IMR-90 (cell line): Measurements from ENCODE around the gene TAOK1. TPM values are rescaled to one million over a fixed set of nuclear protein-coding genes. Genes with fewer than 3 reads are reported as not detected.
"Not testable (repeated sequence)": the region's sequence is repeated elsewhere in the genome, so short reads cannot be mapped to it uniquely, and the experiment has no call there.

Experiments
- ATAC-seq: fragments of 200-7000 bp; cut with Tn5 transposase; 2 replicates; pipeline ENCODE4 v1.9.1; 2020; ENCODE audit warnings: low read depth, mild to moderate bottlenecking, moderate library complexity
- BruUV-seq: library from RNA; stranded (reverse); fragments of 400-500 nt; replicated peaks from 2 replicates; lab custom pipeline; 2021; lab: Mats Ljungman, UMichigan
- CTCF ChIA-PET: fragments of 300-600 bp; formaldehyde crosslinking; extraction: SDS; loops from one replicate; lab custom pipeline; 2021; ENCODE audit warnings: antibody characterized with exemption; lab: Yijun Ruan, JAX
- POLR2A ChIA-PET: fragments of 300-600 bp; sonication (Branson Sonifier 250); formaldehyde crosslinking; loops from one replicate; lab custom pipeline; 2022; ENCODE audit warnings: antibody characterized with exemption; ENCODE audit not compliant: unreplicated experiment; lab: Charles Lee
- DNase-seq: peaks from one replicate; pipeline ENCODE4 v3.0.0; 2013
- H2AFZ ChIP-seq: replicated peaks from 2 replicates; pipeline ENCODE3; 2013; ENCODE audit warnings: low read length, mild to moderate bottlenecking; ENCODE audit not compliant: poor library complexity
- H2AK5ac ChIP-seq: 2 replicates; pipeline ENCODE4 v1.6.1; 2013; ENCODE audit warnings: low read depth, low read length, inconsistent platforms
- H2AK9ac ChIP-seq: replicated peaks from 2 replicates; pipeline ENCODE3; 2013; ENCODE audit warnings: mild to moderate bottlenecking, low read depth, low read length, moderate library complexity; ENCODE audit not compliant: poor library complexity
- H2BK120ac ChIP-seq: 2 replicates; pipeline ENCODE4 v1.6.1; 2013; ENCODE audit warnings: low read depth, low read length, inconsistent platforms
- H2BK15ac ChIP-seq: 3 replicates; pipeline ENCODE4 v1.6.1; 2013; ENCODE audit warnings: low read depth, low read length, inconsistent platforms
- H2BK20ac ChIP-seq: 2 replicates; pipeline ENCODE4 v1.6.1; 2013; ENCODE audit warnings: low read depth, mild to moderate bottlenecking, inconsistent platforms, low read length, moderate library complexity
- H2BK5ac ChIP-seq: 2 replicates; pipeline ENCODE4 v1.6.1; 2013; ENCODE audit warnings: mild to moderate bottlenecking, low read depth, low read length, inconsistent platforms; ENCODE audit not compliant: poor library complexity, severe bottlenecking
- H3K14ac ChIP-seq: replicated peaks from 2 replicates; pipeline ENCODE4 v1.6.1; 2013; ENCODE audit warnings: low read depth, low read length, inconsistent platforms
- H3K18ac ChIP-seq: 2 replicates; pipeline ENCODE4 v1.6.1; 2013; ENCODE audit warnings: low read depth, low read length, control low read depth
- H3K23ac ChIP-seq: 2 replicates; pipeline ENCODE4 v1.6.1; 2013; ENCODE audit warnings: low read depth, low read length, inconsistent platforms
- H3K27ac ChIP-seq: 2 replicates; pipeline ENCODE4 v1.5.1; 2013; ENCODE audit warnings: mild to moderate bottlenecking, control low read depth, low read length; ENCODE audit not compliant: insufficient read depth
- H3K27me3 ChIP-seq: 2 replicates; pipeline ENCODE4 v1.6.1; 2013; ENCODE audit warnings: low read length; ENCODE audit not compliant: control insufficient read depth, insufficient read depth
- H3K36me3 ChIP-seq: 2 replicates; pipeline ENCODE4 v1.6.1; 2013; ENCODE audit warnings: low read length, mixed read lengths; ENCODE audit not compliant: control insufficient read depth, insufficient read depth
- H3K4ac ChIP-seq: 2 replicates; pipeline ENCODE4 v1.6.1; 2013; ENCODE audit warnings: low read depth, low read length, inconsistent platforms
- H3K4me1 ChIP-seq: 2 replicates; pipeline ENCODE4 v1.6.1; 2013; ENCODE audit warnings: low read length, mixed read lengths; ENCODE audit not compliant: control insufficient read depth, insufficient read depth
- H3K4me2 ChIP-seq: 2 replicates; pipeline ENCODE4 v1.6.1; 2013; ENCODE audit warnings: low read depth, mild to moderate bottlenecking, control low read depth, low read length, moderate library complexity
- H3K4me3 ChIP-seq: 2 replicates; pipeline ENCODE4 v1.5.1; 2013; ENCODE audit warnings: low read depth, mild to moderate bottlenecking, control low read depth, low read length, moderate library complexity; ENCODE audit not compliant: insufficient read depth
- H3K56ac ChIP-seq: 2 replicates; pipeline ENCODE4 v1.6.1; 2013; ENCODE audit warnings: low read length, inconsistent platforms; ENCODE audit not compliant: insufficient read depth; ENCODE audit errors: extremely low read depth
- H3K79me1 ChIP-seq, 2 experiments: 2 replicates each; pipeline ENCODE4 v1.6.1; 2013; ENCODE audit warnings: low read length in 2 of 2, inconsistent platforms in 1 of 2, low read depth in 1 of 2
- H3K9ac ChIP-seq: 2 replicates; pipeline ENCODE4 v1.6.1; 2013; ENCODE audit warnings: low read depth, low read length, control low read depth
- H3K9me1 ChIP-seq: 2 replicates; pipeline ENCODE4 v1.6.1; 2013; ENCODE audit warnings: low read length, inconsistent platforms; ENCODE audit not compliant: insufficient read depth
- H3K9me3 ChIP-seq: 2 replicates; pipeline ENCODE4 v1.6.1; 2013; ENCODE audit warnings: low read length; ENCODE audit not compliant: control insufficient read depth, insufficient read depth
- H4K20me1 ChIP-seq: 2 replicates; pipeline ENCODE4 v1.6.1; 2013; ENCODE audit warnings: low read length, inconsistent platforms; ENCODE audit not compliant: insufficient read depth
- H4K5ac ChIP-seq: 2 replicates; pipeline ENCODE4 v1.6.1; 2013; ENCODE audit warnings: mild to moderate bottlenecking, low read depth, low read length, control low read depth
- H4K8ac ChIP-seq, 2 experiments: 2 replicates each; pipeline ENCODE4 v1.6.1; 2013; ENCODE audit warnings: low read depth in 2 of 2, low read length in 2 of 2, control low read depth in 1 of 2, inconsistent platforms in 1 of 2
- H4K91ac ChIP-seq: 2 replicates; pipeline ENCODE4 v1.6.1; 2013; ENCODE audit warnings: low read depth, low read length, inconsistent platforms; ENCODE audit not compliant: insufficient read depth
- BHLHE40 ChIP-seq: fragments of 150-350 bp; IDR thresholded peaks from 2 replicates; pipeline ENCODE4 v1.6.1; 2016; ENCODE audit warnings: mild to moderate bottlenecking, low read depth, low read length
- CEBPB ChIP-seq: IDR thresholded peaks from 2 replicates; pipeline ENCODE4 v1.6.1; 2012; ENCODE audit warnings: low read depth, low read length, improper control_type of control experiment
- CHD1 ChIP-seq: IDR thresholded peaks from 2 replicates; pipeline ENCODE4 v1.6.1; 2012; ENCODE audit warnings: low read depth, low read length, improper control_type of control experiment
- FOS ChIP-seq: fragments of 150-350 bp; IDR thresholded peaks from 2 replicates; pipeline ENCODE4 v1.6.1; 2016; ENCODE audit warnings: low read depth, low read length
- MAFK ChIP-seq: IDR thresholded peaks from 2 replicates; pipeline ENCODE4 v1.6.1; 2012; ENCODE audit warnings: low read depth, low read length, improper control_type of control experiment
- MAZ ChIP-seq: IDR thresholded peaks from 2 replicates; pipeline ENCODE4 v1.6.1; 2012; ENCODE audit warnings: low read depth, mild to moderate bottlenecking, low read length, improper control_type of control experiment, moderate library complexity, borderline replicate concordance
- MXI1 ChIP-seq: IDR thresholded peaks from 2 replicates; pipeline ENCODE4 v1.6.1; 2012; ENCODE audit warnings: low read depth, mild to moderate bottlenecking, low read length, moderate library complexity, borderline replicate concordance
- POLR2A ChIP-seq: IDR thresholded peaks from 2 replicates; pipeline ENCODE4 v1.6.1; 2012; ENCODE audit warnings: mild to moderate bottlenecking, low read depth, low read length
- RFX5 ChIP-seq: IDR thresholded peaks from 2 replicates; pipeline ENCODE4 v1.8.0; 2012; ENCODE audit warnings: low read depth, mild to moderate bottlenecking, low read length, moderate library complexity
- SMC3 ChIP-seq: fragments of 150-350 bp; IDR thresholded peaks from 2 replicates; pipeline ENCODE4 v1.6.1; 2016; ENCODE audit warnings: low read depth, mild to moderate bottlenecking, antibody characterized with exemption, low read length, moderate library complexity
- WGBS, 2 experiments: methylation state at CpG; one replicate each; pipeline versions ENCODE4 v1.1.5 to v1.1.7; 2013; ENCODE audit warnings: missing lambda C conversion rate in 2 of 2; ENCODE audit not compliant: insufficient read length in 1 of 2; ENCODE audit errors: extremely low coverage in 2 of 2; 5-methylcytosine and 5-hydroxymethylcytosine counted together
- dilution Hi-C: fragments of 300-500 bp; cut with HindIII; formaldehyde crosslinking; loops from one replicate; pipeline ENCODE4 v1.14.3; 2018; ENCODE audit warnings: low sequenced_read_pairs; ENCODE audit not compliant: unreplicated experiment
- in situ Hi-C: fragments of 300-500 bp; cut with MboI; formaldehyde crosslinking; loops from 3 replicates; pipeline ENCODE4 v1.14.3; 2019; ENCODE audit warnings: low sequenced_read_pairs, inconsistent platforms, mixed read lengths
- intact Hi-C: fragments of 100-400 bp; cut with micrococcal nuclease; formaldehyde crosslinking; loops from 2 replicates; pipeline ENCODE4 v1.10.0; 2022
- polyA plus RNA-seq, 3 experiments: library from polyadenylated mRNA; depleted of rRNA; stranded (reverse); fragments of >200 nt; gene quantifications; 2 replicates each; pipeline ENCODE4 v1.2.3, GENCODE V29; 2012; ENCODE audit warnings: low replicate concordance in 1 of 3
- total RNA-seq: library from RNA; depleted of rRNA; stranded (reverse); fragments of >200 nt; gene quantifications from 2 replicates; pipeline ENCODE4 v1.2.3, GENCODE V29; 2012

TAOK1 gene
- total and polyA plus RNA-seq, 2 of the 4 experiments (the other 2 are of a cell fraction) = 9.8 to 91.8 TPM

DNA sequence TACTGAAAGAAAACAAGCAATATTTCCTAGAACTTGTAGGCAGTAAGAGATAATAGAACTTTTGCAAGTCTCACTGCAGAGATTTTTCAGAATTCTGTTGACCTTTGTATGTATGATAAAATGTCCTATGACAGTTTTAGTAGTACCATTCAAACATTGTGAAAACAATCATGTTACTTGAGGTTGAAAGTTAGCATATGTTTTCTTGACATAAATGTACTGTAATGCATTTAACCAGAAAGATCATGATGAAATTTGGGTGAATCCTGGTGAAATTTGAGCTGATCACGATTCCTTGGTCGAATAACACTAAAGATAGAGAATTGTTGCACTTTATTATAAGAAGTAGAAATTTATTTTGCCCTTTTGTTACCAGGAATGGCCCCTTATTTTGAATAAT, 85.7 kb downstream of the TAOK1 start:
- no peak overlapping the region for H2AK9ac ChIP-seq
- CTCF ChIA-PET = interaction anchor here (1.3 kb wide), 1 partner anchor 106 kb away, joined by 3 read pairs; no protein-coding TSS in a partner anchor
- H3K9me1 ChIP-seq = 0 out of 2 replicates have a peak, but pooled peaks cover 2% of the 10 kb centered on the region
- POLR2A ChIA-PET = no interaction called here
- no peak overlapping the region for H2AFZ ChIP-seq
- H3K36me3 ChIP-seq = peaks cover 16% of the 10 kb centered on the region
- H3K56ac ChIP-seq = no peak overlapping the region
- no peaks in the 10 kb centered on the region for H3K9me3 ChIP-seq
- H2BK120ac ChIP-seq = no peak overlapping the region
- no peak overlapping the region for H4K8ac ChIP-seq
- H3K4me2 ChIP-seq = no peak overlapping the region
- H3K14ac ChIP-seq = no peak overlapping the region
- H2BK5ac ChIP-seq = no peak overlapping the region
- H2BK15ac ChIP-seq = no peak overlapping the region
- dilution Hi-C loops = no loop called here
- H4K91ac ChIP-seq = no peak overlapping the region
- no peak overlapping the region for H3K18ac ChIP-seq
- no peak overlapping the region for H2AK5ac ChIP-seq
- intact Hi-C loops = loop anchor here (1.0 kb wide), 1 partner anchor 7 kb away; no protein-coding TSS in a partner anchor
- BruUV-seq = no TSS peak
- no peak overlapping the region for H3K4ac ChIP-seq
- WGBS, 2 experiments = no CpG with 5 or more reads among the region's 2 CpGs
- no peak overlapping the region for H4K5ac ChIP-seq
- TF ChIP-seq CEBPB (no peak), MAFK (no peak), RFX5 (no peak), BHLHE40 (no peak), FOS (no peak), MXI1 (no peak), CHD1 (no peak), MAZ (no peak), SMC3 (no peak), POLR2A (no peak)
- in situ Hi-C loops = no loop called here
- peak overlapping the region; percentile 23; the same call in 1 of the 2 replicates for H3K23ac ChIP-seq
- H4K20me1 ChIP-seq = no peaks in the 10 kb centered on the region
- no peak overlapping the region for H2BK20ac ChIP-seq
- H3K27me3 ChIP-seq = no peaks in the 10 kb centered on the region
- ATAC-seq (no peak), DNase-seq (no peak)
- no peak overlapping the region for H3K27ac ChIP-seq
- no peaks in the 10 kb centered on the region for H3K4me1 ChIP-seq
- H3K79me1 ChIP-seq = peaks cover 19 to 47% of the 10 kb centered on the region in 2 experiments
- no peak overlapping the region for H3K4me3 ChIP-seq
- no peak overlapping the region for H3K9ac ChIP-seq

- H3K9me1 ChIP-seq, H2BK120ac ChIP-seq, H2BK15ac ChIP-seq, H4K91ac ChIP-seq, H3K56ac ChIP-seq, H3K4me2 ChIP-seq, H3K27me3 ChIP-seq, H3K4me3 ChIP-seq, in situ Hi-C loops, POLR2A ChIA-PET, DNase-seq, H3K9me3 ChIP-seq, H3K14ac ChIP-seq, H3K9ac ChIP-seq, H3K18ac ChIP-seq, H4K5ac ChIP-seq, H3K4me1 ChIP-seq, H2BK5ac ChIP-seq, BruUV-seq, H3K27ac ChIP-seq, dilution Hi-C loops, H4K20me1 ChIP-seq, H2AFZ ChIP-seq, H2AK5ac ChIP-seq, H3K23ac ChIP-seq, ATAC-seq, intact Hi-C loops, H2BK20ac ChIP-seq, H2AK9ac ChIP-seq, H3K4ac ChIP-seq, H4K8ac ChIP-seq, CTCF ChIA-PET: not testable (repeated sequence)
- Histone ChIP-seq H3K79me1 (peaks cover 13 to 33% of the 10 kb centered on the region in 2 experiments; a peak in 3 of 4 replicates), H3K36me3 (peaks cover 19% of the 10 kb centered on the region)
- WGBS, 2 experiments = 73% methylated on average over 2 of the region's 7 CpGs; no CpG with 5 or more reads in 1 of the 2 experiments
These were observed 90.2 kb downstream of the TAOK1 start for GRCh38 chr17:29480249-29480928.
